HepG2 (cell line): ENCODE measurements around the gene NFIC. TPM values are rescaled to one million over a fixed set of nuclear protein-coding genes. Genes with fewer than 3 reads are reported as not detected.

Experiments used
- HOXA5 ChIP-seq: sonication (generic); formaldehyde crosslinking; IDR thresholded peaks from 2 replicates; pipeline ENCODE4 v1.4.0; 2020; ENCODE audit warnings: missing genetic modification reagents
- PCBP1 ChIP-seq: fragments of 200-400 bp; formaldehyde crosslinking; IDR thresholded peaks from 2 replicates; pipeline ENCODE4 v1.6.1; 2017; ENCODE audit warnings: mild to moderate bottlenecking, low read depth, low read length, borderline replicate concordance
- RFX3 ChIP-seq: IDR thresholded peaks from 2 replicates; pipeline ENCODE4 v1.6.1; 2016; ENCODE audit warnings: missing biosample characterization, missing genetic modification reagents
- SALL2 ChIP-seq: sonication (generic); formaldehyde crosslinking; IDR thresholded peaks from 2 replicates; pipeline ENCODE4 v1.8.1; 2023; ENCODE audit warnings: mild to moderate bottlenecking, missing genetic modification reagents, inconsistent platforms
- SAP130 ChIP-seq: IDR thresholded peaks from 2 replicates; pipeline ENCODE4 v1.6.1; 2016; ENCODE audit warnings: low read depth
- SRY ChIP-seq: sonication (generic); formaldehyde crosslinking; IDR thresholded peaks from 2 replicates; pipeline ENCODE4 v1.8.0; 2022; ENCODE audit warnings: mild to moderate bottlenecking, missing genetic modification reagents
- ZBTB38 ChIP-seq: sonication (generic); formaldehyde crosslinking; IDR thresholded peaks from 2 replicates; pipeline ENCODE4 v1.5.1; 2020; ENCODE audit warnings: mild to moderate bottlenecking, missing genetic modification reagents
- ZEB1 ChIP-seq: IDR thresholded peaks from 2 replicates; pipeline ENCODE4 v1.6.1; 2012; ENCODE audit warnings: mild to moderate bottlenecking, low read depth, inconsistent platforms; ENCODE audit not compliant: insufficient replicate concordance
- ZFP36L1 ChIP-seq: sonication (generic); formaldehyde crosslinking; IDR thresholded peaks from 2 replicates; pipeline ENCODE4 v1.8.0; 2022; ENCODE audit warnings: mild to moderate bottlenecking, missing genetic modification reagents, moderate library complexity
- ZNF282 ChIP-seq: fragments of 450-650 bp; IDR thresholded peaks from 2 replicates; pipeline ENCODE4 v1.6.1; 2018; ENCODE audit not compliant: partially characterized antibody
- ZNF292 ChIP-seq: sonication (generic); formaldehyde crosslinking; IDR thresholded peaks from 2 replicates; pipeline ENCODE4 v1.8.1; 2022; ENCODE audit warnings: mild to moderate bottlenecking, low read depth, missing genetic modification reagents, borderline replicate concordance
- ZNF614 ChIP-seq: IDR thresholded peaks from 2 replicates; pipeline ENCODE4 v1.6.1; 2018; ENCODE audit warnings: missing biosample characterization, missing genetic modification reagents, inconsistent platforms, borderline replicate concordance
- ZNF891 ChIP-seq: sonication (generic); formaldehyde crosslinking; IDR thresholded peaks from 2 replicates; pipeline ENCODE4 v1.5.0; 2020; ENCODE audit warnings: mild to moderate bottlenecking, missing genetic modification reagents
- polyA plus RNA-seq, 8 experiments: library from polyadenylated mRNA; depleted of rRNA in 3 of 8; stranded (reverse) in 7 of 8; unstranded in 1 of 8; fragments of >200 nt; fragmentation: Illumina TruSeq in 4 of 8; extraction: Trizol in 4 of 8; gene quantifications; 2 replicates each; pipeline versions ENCODE4 v1.2.1 to v1.2.3, GENCODE V29; 2011 to 2016; ENCODE audit warnings: low read depth in 4 of 8, missing spikeins in 1 of 8, mixed read lengths in 1 of 8; ENCODE audit not compliant: insufficient read depth in 1 of 8
- total RNA-seq, 5 experiments: library from RNA; depleted of rRNA; stranded (reverse); fragments of >200 nt; fragmentation: Illumina TruSeq; extraction: Trizol; gene quantifications; 2 replicates each; pipeline ENCODE4 v1.2.3, GENCODE V29; 2016; ENCODE audit warnings: low read depth in 1 of 5
- TF ChIP-seq, protein P1 (sequence below): sonication (generic); formaldehyde crosslinking; IDR thresholded peaks from 2 replicates; pipeline ENCODE4 v1.4.0; 2020; ENCODE audit warnings: mild to moderate bottlenecking, missing genetic modification reagents
- TF ChIP-seq, protein P2 (sequence below): sonication (generic); formaldehyde crosslinking; IDR thresholded peaks from 2 replicates; pipeline ENCODE4 v1.8.0; 2022; ENCODE audit warnings: mild to moderate bottlenecking, missing genetic modification reagents, borderline replicate concordance
- TF ChIP-seq, protein P3 (sequence below): sonication (generic); formaldehyde crosslinking; IDR thresholded peaks from 2 replicates; pipeline ENCODE4 v1.4.0; 2020; ENCODE audit warnings: mild to moderate bottlenecking, missing genetic modification reagents
- TF ChIP-seq, protein P4 (sequence below): sonication (generic); formaldehyde crosslinking; IDR thresholded peaks from 2 replicates; pipeline ENCODE4 v1.5.0; 2020; ENCODE audit warnings: mild to moderate bottlenecking, missing genetic modification reagents, borderline replicate concordance

Gene NFIC
- total and polyA plus RNA-seq, 2 of the 13 experiments (the other 11 are each of a cell fraction or from before 2014, with no cell fraction given) = 1.3 to 2.5 TPM

DNA sequence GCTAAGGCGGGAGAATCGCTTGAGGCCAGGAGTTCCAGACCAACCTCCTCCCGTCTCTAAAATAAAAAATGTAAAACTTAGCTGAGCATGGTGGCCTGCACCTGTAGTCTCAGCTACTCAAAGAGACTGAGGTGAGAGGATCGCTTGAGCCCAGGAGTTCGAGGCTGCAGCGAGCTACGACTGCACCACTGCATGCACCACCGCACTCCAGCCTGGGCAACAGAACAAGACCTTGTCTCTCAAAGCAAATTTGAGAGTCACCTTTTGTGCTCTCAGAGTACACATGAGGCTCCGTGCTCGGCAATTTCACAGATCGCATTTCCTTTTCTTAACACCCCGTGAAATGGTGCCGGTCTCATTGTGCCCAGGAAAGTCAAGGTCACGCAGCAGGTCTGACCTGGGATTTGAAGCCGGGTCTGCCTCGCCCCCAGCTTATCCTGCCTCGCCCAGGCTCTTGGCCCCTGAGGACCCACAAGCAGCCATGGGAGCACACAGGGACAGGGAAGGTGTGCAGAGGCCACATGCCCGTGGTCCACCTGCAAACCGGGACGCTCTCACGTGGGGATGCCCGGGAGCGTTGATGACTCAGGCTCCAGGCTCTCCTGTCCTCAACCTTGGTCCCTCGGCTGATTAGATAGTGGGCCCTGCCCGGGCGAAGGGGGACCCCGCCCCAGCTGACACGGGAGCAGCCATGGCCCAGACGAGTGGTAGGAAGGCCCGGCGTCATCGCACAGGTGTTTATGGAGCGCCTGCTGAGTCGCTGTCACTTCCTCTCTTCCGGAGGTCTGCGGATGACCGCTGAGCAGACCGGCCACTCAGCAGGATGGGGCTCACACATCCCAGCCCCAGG is 115.1 kb downstream of the NFIC start (continued):
- TF ChIP-seq, protein P1, sequence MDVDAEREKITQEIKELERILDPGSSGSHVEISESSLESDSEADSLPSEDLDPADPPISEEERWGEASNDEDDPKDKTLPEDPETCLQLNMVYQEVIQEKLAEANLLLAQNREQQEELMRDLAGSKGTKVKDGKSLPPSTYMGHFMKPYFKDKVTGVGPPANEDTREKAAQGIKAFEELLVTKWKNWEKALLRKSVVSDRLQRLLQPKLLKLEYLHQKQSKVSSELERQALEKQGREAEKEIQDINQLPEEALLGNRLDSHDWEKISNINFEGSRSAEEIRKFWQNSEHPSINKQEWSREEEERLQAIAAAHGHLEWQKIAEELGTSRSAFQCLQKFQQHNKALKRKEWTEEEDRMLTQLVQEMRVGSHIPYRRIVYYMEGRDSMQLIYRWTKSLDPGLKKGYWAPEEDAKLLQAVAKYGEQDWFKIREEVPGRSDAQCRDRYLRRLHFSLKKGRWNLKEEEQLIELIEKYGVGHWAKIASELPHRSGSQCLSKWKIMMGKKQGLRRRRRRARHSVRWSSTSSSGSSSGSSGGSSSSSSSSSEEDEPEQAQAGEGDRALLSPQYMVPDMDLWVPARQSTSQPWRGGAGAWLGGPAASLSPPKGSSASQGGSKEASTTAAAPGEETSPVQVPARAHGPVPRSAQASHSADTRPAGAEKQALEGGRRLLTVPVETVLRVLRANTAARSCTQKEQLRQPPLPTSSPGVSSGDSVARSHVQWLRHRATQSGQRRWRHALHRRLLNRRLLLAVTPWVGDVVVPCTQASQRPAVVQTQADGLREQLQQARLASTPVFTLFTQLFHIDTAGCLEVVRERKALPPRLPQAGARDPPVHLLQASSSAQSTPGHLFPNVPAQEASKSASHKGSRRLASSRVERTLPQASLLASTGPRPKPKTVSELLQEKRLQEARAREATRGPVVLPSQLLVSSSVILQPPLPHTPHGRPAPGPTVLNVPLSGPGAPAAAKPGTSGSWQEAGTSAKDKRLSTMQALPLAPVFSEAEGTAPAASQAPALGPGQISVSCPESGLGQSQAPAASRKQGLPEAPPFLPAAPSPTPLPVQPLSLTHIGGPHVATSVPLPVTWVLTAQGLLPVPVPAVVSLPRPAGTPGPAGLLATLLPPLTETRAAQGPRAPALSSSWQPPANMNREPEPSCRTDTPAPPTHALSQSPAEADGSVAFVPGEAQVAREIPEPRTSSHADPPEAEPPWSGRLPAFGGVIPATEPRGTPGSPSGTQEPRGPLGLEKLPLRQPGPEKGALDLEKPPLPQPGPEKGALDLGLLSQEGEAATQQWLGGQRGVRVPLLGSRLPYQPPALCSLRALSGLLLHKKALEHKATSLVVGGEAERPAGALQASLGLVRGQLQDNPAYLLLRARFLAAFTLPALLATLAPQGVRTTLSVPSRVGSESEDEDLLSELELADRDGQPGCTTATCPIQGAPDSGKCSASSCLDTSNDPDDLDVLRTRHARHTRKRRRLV (CRISPR knock-in tag) = peak; percentile 79; the same call in 1 of the 2 replicates
- TF ChIP-seq ZNF614 (CRISPR knock-in tag) = no peak
- peak; percentile 81 for TF ChIP-seq ZFP36L1
- peak; percentile 77; the same call in 1 of the 2 replicates for TF ChIP-seq ZNF891 (CRISPR knock-in tag)
- TF ChIP-seq ZBTB38 (CRISPR knock-in tag) = peak; percentile 83; the same call in 1 of the 2 replicates
- no peak for TF ChIP-seq RFX3
- TF ChIP-seq, protein P2, sequence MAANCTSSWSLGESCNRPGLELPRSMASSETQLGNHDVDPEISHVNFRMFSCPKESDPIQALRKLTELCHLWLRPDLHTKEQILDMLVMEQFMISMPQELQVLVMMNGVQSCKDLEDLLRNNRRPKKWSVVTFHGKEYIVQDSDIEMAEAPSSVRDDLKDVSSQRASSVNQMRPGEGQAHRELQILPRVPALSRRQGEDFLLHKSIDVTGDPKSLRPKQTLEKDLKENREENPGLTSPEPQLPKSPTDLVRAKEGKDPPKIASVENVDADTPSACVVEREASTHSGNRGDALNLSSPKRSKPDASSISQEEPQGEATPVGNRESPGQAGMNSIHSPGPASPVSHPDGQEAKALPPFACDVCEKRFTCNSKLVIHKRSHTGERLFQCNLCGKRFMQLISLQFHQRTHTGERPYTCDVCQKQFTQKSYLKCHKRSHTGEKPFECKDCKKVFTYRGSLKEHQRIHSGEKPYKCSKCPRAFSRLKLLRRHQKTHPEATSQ (CRISPR knock-in tag) = peak; percentile 48; the same call in 1 of the 2 replicates
- TF ChIP-seq PCBP1 = no peak
- no peak for TF ChIP-seq ZNF282
- TF ChIP-seq HOXA5 (CRISPR knock-in tag) = no peak
- peak; percentile 82; the same call in 1 of the 2 replicates for TF ChIP-seq SRY
- TF ChIP-seq, protein P3, sequence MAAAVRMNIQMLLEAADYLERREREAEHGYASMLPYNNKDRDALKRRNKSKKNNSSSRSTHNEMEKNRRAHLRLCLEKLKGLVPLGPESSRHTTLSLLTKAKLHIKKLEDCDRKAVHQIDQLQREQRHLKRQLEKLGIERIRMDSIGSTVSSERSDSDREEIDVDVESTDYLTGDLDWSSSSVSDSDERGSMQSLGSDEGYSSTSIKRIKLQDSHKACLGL (CRISPR knock-in tag) = peak; percentile 43
- peak; percentile 32 for TF ChIP-seq ZEB1
- no peak for TF ChIP-seq SALL2 (CRISPR knock-in tag)
- TF ChIP-seq SAP130 = peak; percentile 66
- TF ChIP-seq, protein P4, sequence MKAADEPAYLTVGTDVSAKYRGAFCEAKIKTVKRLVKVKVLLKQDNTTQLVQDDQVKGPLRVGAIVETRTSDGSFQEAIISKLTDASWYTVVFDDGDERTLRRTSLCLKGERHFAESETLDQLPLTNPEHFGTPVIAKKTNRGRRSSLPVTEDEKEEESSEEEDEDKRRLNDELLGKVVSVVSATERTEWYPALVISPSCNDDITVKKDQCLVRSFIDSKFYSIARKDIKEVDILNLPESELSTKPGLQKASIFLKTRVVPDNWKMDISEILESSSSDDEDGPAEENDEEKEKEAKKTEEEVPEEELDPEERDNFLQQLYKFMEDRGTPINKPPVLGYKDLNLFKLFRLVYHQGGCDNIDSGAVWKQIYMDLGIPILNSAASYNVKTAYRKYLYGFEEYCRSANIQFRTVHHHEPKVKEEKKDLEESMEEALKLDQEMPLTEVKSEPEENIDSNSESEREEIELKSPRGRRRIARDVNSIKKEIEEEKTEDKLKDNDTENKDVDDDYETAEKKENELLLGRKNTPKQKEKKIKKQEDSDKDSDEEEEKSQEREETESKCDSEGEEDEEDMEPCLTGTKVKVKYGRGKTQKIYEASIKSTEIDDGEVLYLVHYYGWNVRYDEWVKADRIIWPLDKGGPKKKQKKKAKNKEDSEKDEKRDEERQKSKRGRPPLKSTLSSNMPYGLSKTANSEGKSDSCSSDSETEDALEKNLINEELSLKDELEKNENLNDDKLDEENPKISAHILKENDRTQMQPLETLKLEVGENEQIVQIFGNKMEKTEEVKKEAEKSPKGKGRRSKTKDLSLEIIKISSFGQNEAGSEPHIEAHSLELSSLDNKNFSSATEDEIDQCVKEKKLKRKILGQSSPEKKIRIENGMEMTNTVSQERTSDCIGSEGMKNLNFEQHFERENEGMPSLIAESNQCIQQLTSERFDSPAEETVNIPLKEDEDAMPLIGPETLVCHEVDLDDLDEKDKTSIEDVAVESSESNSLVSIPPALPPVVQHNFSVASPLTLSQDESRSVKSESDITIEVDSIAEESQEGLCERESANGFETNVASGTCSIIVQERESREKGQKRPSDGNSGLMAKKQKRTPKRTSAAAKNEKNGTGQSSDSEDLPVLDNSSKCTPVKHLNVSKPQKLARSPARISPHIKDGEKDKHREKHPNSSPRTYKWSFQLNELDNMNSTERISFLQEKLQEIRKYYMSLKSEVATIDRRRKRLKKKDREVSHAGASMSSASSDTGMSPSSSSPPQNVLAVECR (CRISPR knock-in tag) = no peak; the same call in none of the 2 replicates
- TF ChIP-seq ZNF292 (CRISPR knock-in tag) = no peak
